OCI-LY7 (cell line): ENCODE results near the gene RAB29. TPM values are rescaled to one million over a fixed set of nuclear protein-coding genes. Genes with fewer than 3 reads are reported as not detected.
"Not testable (repeated sequence)": the region's sequence is repeated elsewhere in the genome, so short reads cannot be mapped to it uniquely, and the experiment has no call there.

Experiments
- Bru-seq: library from RNA; stranded (reverse); fragments of 400-500 nt; gene quantifications from one replicate; lab custom pipeline; 2021; lab: Mats Ljungman, UMichigan
- BruChase-seq, 2 experiments: library from RNA; stranded (reverse); fragments of 400-500 nt; gene quantifications; one replicate each; lab custom pipeline; 2021; lab: Mats Ljungman, UMichigan
- BruUV-seq: library from RNA; stranded (reverse); fragments of 400-500 nt; replicated peaks from 2 replicates; lab custom pipeline; 2021; lab: Mats Ljungman, UMichigan
- CTCF ChIA-PET: fragments of 300-600 bp; sonication (Branson Sonifier 250); formaldehyde crosslinking; loops from one replicate; lab custom pipeline; 2022; ENCODE audit warnings: antibody characterized with exemption; ENCODE audit not compliant: unreplicated experiment; lab: Charles Lee
- POLR2A ChIA-PET: fragments of 300-600 bp; sonication (Branson Sonifier 250); formaldehyde crosslinking; loops from one replicate; lab custom pipeline; 2022; ENCODE audit warnings: antibody characterized with exemption; lab: Charles Lee
- DNase-seq: peaks from one replicate; pipeline ENCODE4 v3.0.0-alpha.2; 2015; ENCODE audit warnings: low spot score
- H2AFZ ChIP-seq: fragments of 200-600 bp; sonication (generic), shearing (Covaris generic); 2 replicates; pipeline ENCODE4 v1.6.1; 2014; ENCODE audit warnings: mild to moderate bottlenecking, antibody characterized with exemption, low read length, moderate library complexity
- H3K27ac ChIP-seq: fragments of 200-600 bp; sonication (generic); 2 replicates; pipeline ENCODE4 v1.5.1; 2014; ENCODE audit warnings: mixed run types, low read depth, mild to moderate bottlenecking, moderate library complexity, low read length, inconsistent platforms; ENCODE audit not compliant: poor library complexity, severe bottlenecking
- H3K36me3 ChIP-seq: fragments of 200-600 bp; sonication (generic); 2 replicates; pipeline ENCODE4 v1.6.1; 2014; ENCODE audit warnings: mild to moderate bottlenecking, antibody characterized with exemption, low read length, moderate library complexity, mixed read lengths; ENCODE audit not compliant: insufficient read depth
- H3K4me1 ChIP-seq: fragments of 200-600 bp; sonication (generic); 2 replicates; pipeline ENCODE4 v1.5.1; 2014; ENCODE audit warnings: mild to moderate bottlenecking, low read length; ENCODE audit not compliant: insufficient read depth, poor library complexity, severe bottlenecking
- H3K4me2 ChIP-seq: fragments of 200-600 bp; sonication (generic); 2 replicates; pipeline ENCODE4 v1.6.1; 2014; ENCODE audit warnings: mild to moderate bottlenecking, low read length
- H3K4me3 ChIP-seq: fragments of 200-600 bp; sonication (generic); 2 replicates; pipeline ENCODE4 v1.5.1; 2014; ENCODE audit warnings: mild to moderate bottlenecking, low read depth, low read length; ENCODE audit not compliant: poor library complexity, severe bottlenecking
- H3K79me2 ChIP-seq: fragments of 200-600 bp; sonication (generic); 2 replicates; pipeline ENCODE4 v1.6.1; 2016; ENCODE audit warnings: low read depth, mild to moderate bottlenecking, low read length, moderate library complexity, mixed read lengths; ENCODE audit not compliant: insufficient read depth
- H3K9me2 ChIP-seq: fragments of 200-600 bp; sonication (generic); 2 replicates; pipeline ENCODE4 v1.6.1; 2016; ENCODE audit warnings: mild to moderate bottlenecking, low read length, mixed read lengths; ENCODE audit not compliant: insufficient read depth
- H3K9me3 ChIP-seq: fragments of 200-600 bp; sonication (generic); 2 replicates; pipeline ENCODE4 v1.6.1; 2014; ENCODE audit warnings: mild to moderate bottlenecking, mixed run types, low read length, mixed read lengths
- H4K20me1 ChIP-seq: fragments of 200-600 bp; sonication (generic); 2 replicates; pipeline ENCODE4 v1.6.1; 2014; ENCODE audit warnings: mild to moderate bottlenecking, antibody characterized with exemption, low read length, moderate library complexity, mixed read lengths; ENCODE audit not compliant: insufficient read depth
- CTCF ChIP-seq: fragments of 200-600 bp; sonication (generic); conservative IDR thresholded peaks from 2 replicates; pipeline ENCODE4 v1.5.1; 2014; ENCODE audit warnings: mild to moderate bottlenecking, antibody characterized with exemption, low read length, moderate library complexity, mixed read lengths
- EZH2phosphoT487 ChIP-seq: fragments of 200-600 bp; sonication (generic); IDR thresholded peaks from 2 replicates; pipeline ENCODE4 v1.6.1; 2018; ENCODE audit warnings: low read depth, borderline replicate concordance, mild to moderate bottlenecking, mixed run types, antibody characterized with exemption, low read length, moderate library complexity, mixed read lengths
- intact Hi-C: fragments of 100-400 bp; cut with micrococcal nuclease; formaldehyde crosslinking; loops from one replicate; pipeline ENCODE4 v1.10.0; 2022; ENCODE audit not compliant: unreplicated experiment
- long read RNA-seq: library from polyadenylated mRNA; stranded (forward); transcript quantifications from one replicate; pipeline ENCODE4 v2.0.0, GENCODE V29; 2022
- total RNA-seq, 2 experiments: library from RNA; depleted of rRNA in 1 of 2; stranded (reverse); fragments of >200 nt in 1 of 2; shearing (Covaris generic) in 1 of 2; gene quantifications; 2 replicates each; pipeline ENCODE4 v1.2.3, GENCODE V29; 2014 to 2022

The RAB29 gene
- total RNA-seq (2014; rRNA removed; shearing (Covaris generic)) (5.0 and 5.9 TPM in 2 replicates), total RNA-seq (2022) (5.8 and 7.8 TPM in 2 replicates), Bru-seq, nascent RNA (percentile 56 among the genes with signal in this experiment), BruChase-seq, experiment 1, labeled RNA remaining after a 6-hour chase (percentile 58 among the genes with signal in this experiment), BruChase-seq, experiment 2, labeled RNA remaining after a 2-hour chase (percentile 63 among the genes with signal in this experiment)
- long read RNA-seq, partial matches to known transcripts = 0 of 9 reads
- long read RNA-seq, other reads (novel, unspliced or antisense) = 5 of 9 reads

DNA sequence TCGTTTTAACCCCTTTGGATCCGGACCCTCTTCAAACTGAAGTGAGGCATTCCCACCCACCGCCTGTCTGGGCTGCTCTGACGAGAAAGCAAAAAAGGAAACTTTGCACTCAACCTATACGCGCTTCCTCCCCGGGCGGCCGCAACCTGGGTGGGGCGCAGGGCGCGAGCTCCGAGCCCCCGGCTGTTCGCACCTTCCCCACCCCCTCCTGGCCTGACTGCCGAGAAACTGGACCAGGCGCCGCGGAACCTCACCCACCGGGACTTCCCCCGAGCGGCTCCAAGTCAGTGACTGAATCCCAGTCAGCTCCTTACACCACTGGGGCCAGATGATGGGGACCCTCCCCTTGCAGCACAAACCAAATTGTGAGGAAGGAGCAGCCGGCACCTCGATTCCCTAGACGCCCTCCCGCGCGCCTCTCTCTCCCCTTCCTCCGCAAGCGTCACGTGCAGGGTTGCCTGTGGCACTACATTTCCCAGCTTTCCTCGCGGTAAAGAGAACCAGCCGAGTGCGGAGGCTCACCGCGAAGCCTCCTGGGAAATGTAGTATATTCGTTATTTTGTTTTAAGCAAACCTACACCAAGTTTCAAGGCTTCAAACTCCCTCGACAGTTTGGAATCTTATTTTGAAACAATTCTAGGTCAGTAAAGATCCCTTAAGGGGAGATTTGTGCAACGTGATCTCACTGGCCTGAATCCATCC, at the start of gene RAB29:
TSS of gene RAB29 (minus strand) at position 468 of the 702 bp plus-strand sequence. CDS start 526 bp downstream, outside the sequence.
- Histone ChIP-seq H3K9me2 (no peaks in the 10 kb centered on the region), H4K20me1 (no peaks in the 10 kb centered on the region), H3K4me1 (peaks cover 19% of the 10 kb centered on the region), H3K9me3 (peaks cover 6% of the 10 kb centered on the region; the same call in 1 of the 2 replicates), H3K36me3 (no peaks in the 10 kb centered on the region), H3K79me2 (no peaks in the 10 kb centered on the region), H3K4me3 (peak within 1 kb of the TSS; percentile 75), H3K4me2 (peak within 1 kb of the TSS; percentile 88), H2AFZ (peak within 1 kb of the TSS; percentile 63), H3K27ac (no peak within 1 kb of the TSS)
- ChIA-PET CTCF (no interaction called here), POLR2A (no interaction called here)
- DNase-seq = peak; percentile 90
- intact Hi-C loops = no loop called here
- BruUV-seq = no TSS peak
- TF ChIP-seq EZH2phosphoT487 = no peak
- TF ChIP-seq CTCF = no peak

GRCh38 chr1:205824180-205824579, 48.9 kb upstream of the RAB29 start:
- Histone ChIP-seq H3K4me1 (peaks cover 7% of the 10 kb centered on the region), H3K4me2 (no peak overlapping the region), H2AFZ (no peak overlapping the region), H3K27ac (no peak overlapping the region), H4K20me1 (no peaks in the 10 kb centered on the region), H3K4me3 (no peak overlapping the region), H3K9me3 (peaks cover 13% of the 10 kb centered on the region; the same call in 1 of the 2 replicates), H3K79me2 (no peaks in the 10 kb centered on the region), H3K36me3 (no peaks in the 10 kb centered on the region), H3K9me2 (no peaks in the 10 kb centered on the region)
- DNase-seq = no peak
- POLR2A ChIA-PET = interaction anchor here (0.7 kb wide), 1 partner anchor 638 kb away, joined by 3 read pairs; no protein-coding TSS in a partner anchor
- CTCF ChIA-PET = no interaction called here
- TF ChIP-seq CTCF = no peak
- TF ChIP-seq EZH2phosphoT487 = no peak
- BruUV-seq = no TSS peak
- intact Hi-C loops = no loop called here

DNA sequence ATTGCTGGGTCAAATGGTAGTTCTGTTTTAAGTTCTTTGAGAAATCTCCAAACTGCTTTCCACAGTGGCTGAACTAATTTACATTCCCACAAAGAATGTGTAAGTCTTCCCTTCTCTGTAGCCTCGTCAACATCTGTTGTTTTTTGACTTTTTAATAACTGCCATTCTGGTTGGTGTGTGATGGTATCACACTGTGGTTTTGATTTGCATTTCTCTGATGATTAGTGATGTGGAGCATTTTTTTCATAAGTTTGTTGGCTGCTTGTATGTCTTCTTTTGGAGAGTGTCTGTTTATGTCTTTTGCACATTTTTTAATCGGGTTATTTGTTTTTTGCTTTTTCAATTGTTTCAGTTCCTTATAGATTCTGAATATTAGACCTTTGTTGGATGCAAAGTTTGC, 48.0 kb upstream of the RAB29 start:
- H4K20me1 ChIP-seq, DNase-seq, BruUV-seq, POLR2A ChIA-PET, H3K9me2 ChIP-seq, intact Hi-C loops, H3K36me3 ChIP-seq, CTCF ChIA-PET, H3K27ac ChIP-seq, H2AFZ ChIP-seq, H3K79me2 ChIP-seq, H3K4me1 ChIP-seq, H3K4me2 ChIP-seq, H3K4me3 ChIP-seq: not testable (repeated sequence)
- H3K9me3 ChIP-seq = peaks cover 13% of the 10 kb centered on the region; the same call in 1 of the 2 replicates
